ENCODE data around the gene CCDC187. TPM values are rescaled to one million over a fixed set of nuclear protein-coding genes. Genes with fewer than 3 reads are reported as not detected.

CCDC187 gene
- total and polyA plus RNA-seq, 2 of the 13 experiments (the other 11 are each of a cell fraction or from before 2014, with no cell fraction given): 0.03 to 0.13 TPM

DNA sequence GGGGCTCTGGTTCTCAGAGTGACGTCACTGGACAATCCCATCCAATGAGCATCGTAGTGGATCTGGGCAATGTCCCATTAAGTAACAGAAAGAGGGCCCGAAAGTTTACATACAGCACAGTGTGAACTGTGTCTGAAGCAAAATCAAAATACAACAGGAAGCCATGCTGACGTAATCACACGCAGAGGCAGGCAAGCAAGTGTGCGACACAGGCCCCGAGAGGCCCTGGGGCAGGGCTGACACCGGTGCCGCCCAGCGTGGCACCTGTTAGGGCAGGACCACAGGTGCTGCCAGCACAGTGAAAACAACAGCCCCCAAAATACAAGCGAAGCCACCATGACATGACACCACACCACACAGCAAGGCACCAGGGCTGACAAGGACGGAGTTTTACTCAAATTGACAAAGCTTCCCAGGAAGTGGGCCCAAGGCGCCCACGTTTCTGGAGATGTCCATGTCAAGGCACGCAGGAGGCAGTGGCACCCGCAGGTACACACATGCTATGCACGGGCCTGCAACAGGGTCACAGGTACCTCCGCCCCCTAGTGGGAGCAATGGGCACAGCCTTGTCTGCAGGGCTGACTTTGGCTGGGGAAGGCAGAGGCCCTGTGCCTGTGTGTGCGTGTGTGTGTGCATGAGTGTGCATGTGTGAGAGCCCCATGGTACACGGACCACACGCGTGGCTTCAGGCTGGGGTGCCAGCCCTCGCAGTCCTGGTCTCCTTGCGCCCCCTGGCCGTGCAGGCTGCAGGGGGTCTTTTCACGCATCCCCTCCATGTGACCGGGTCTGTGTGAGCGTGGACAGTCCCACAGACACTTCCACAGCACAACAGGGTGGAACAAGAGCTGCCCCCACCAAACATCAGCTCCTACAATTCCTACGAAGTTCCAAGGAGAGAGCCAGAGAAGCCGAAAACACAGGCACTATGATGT is 77.9 kb downstream of the CCDC187 start (continued):
- TF ChIP-seq CCDC6 (CRISPR knock-in tag; IDR thresholded peaks at IDR 0.05) (no peak), HNRNPL (IDR thresholded peaks at IDR 0.05; ENCODE audit: low read depth, low read length) (0 out of 2 replicates have a peak, but pooled peaks have one; percentile 56), ARNTL (CRISPR knock-in tag; IDR thresholded peaks at IDR 0.05) (no peak), ZNF737 (CRISPR knock-in tag; IDR thresholded peaks at IDR 0.05; ENCODE audit: borderline replicate concordance) (0 out of 2 replicates have a peak, but pooled peaks have one; percentile 57), HOXA3 (CRISPR knock-in tag; IDR thresholded peaks at IDR 0.05) (no peak), KDM5B (CRISPR knock-in tag; IDR thresholded peaks at IDR 0.05; ENCODE audit: borderline replicate concordance) (0 out of 2 replicates have a peak, but pooled peaks have one; percentile 28), SSRP1 (CRISPR knock-in tag; IDR thresholded peaks at IDR 0.05) (no peak), ASH2L (IDR thresholded peaks at IDR 0.05; ENCODE audit: insufficient read length, low read depth, low read length) (no peak), RARG (CRISPR knock-in tag; IDR thresholded peaks at IDR 0.05; ENCODE audit: low read depth) (no peak), ZNF891 (CRISPR knock-in tag; IDR thresholded peaks at IDR 0.05) (peak; percentile 42; the same call in 1 of the 2 replicates), AGO2 (optimal IDR thresholded peaks at IDR 0.05; ENCODE audit: low read depth, low read length) (peak; percentile 42), RAD21 (CRISPR knock-in tag; IDR thresholded peaks at IDR 0.05) (peak; percentile 81), ZNF34 (CRISPR knock-in tag; IDR thresholded peaks at IDR 0.05; ENCODE audit: borderline replicate concordance) (0 out of 2 replicates have a peak, but pooled peaks have one; percentile 62), DMAP1 (CRISPR knock-in tag; IDR thresholded peaks at IDR 0.05) (no peak), SMC3 (IDR thresholded peaks at IDR 0.05; ENCODE audit: low read length) (0 out of 2 replicates have a peak, but pooled peaks have one; percentile 52), ZNF343 (CRISPR knock-in tag; IDR thresholded peaks at IDR 0.05) (no peak), SPEN (CRISPR knock-in tag; IDR thresholded peaks at IDR 0.05; ENCODE audit: low read depth) (0 out of 2 replicates have a peak, but pooled peaks have one; percentile 31), ZFX (CRISPR knock-in tag; IDR thresholded peaks at IDR 0.05; ENCODE audit: low read depth) (peak; percentile 47; the same call in 1 of the 2 replicates), SUZ12 (IDR thresholded peaks at IDR 0.05; ENCODE audit: low read depth, low read length) (no peak), ZNF432 (CRISPR knock-in tag; IDR thresholded peaks at IDR 0.05; ENCODE audit: borderline replicate concordance) (0 out of 2 replicates have a peak, but pooled peaks have one; percentile 40), PHF5A (CRISPR knock-in tag; IDR thresholded peaks at IDR 0.05; ENCODE audit: low read depth, unreplicated experiment) (no peak)
- TF ChIP-seq, protein P1, sequence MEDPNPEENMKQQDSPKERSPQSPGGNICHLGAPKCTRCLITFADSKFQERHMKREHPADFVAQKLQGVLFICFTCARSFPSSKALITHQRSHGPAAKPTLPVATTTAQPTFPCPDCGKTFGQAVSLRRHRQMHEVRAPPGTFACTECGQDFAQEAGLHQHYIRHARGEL (CRISPR knock-in tag; IDR thresholded peaks at IDR 0.05): no peak
- TF ChIP-seq, protein P2, sequence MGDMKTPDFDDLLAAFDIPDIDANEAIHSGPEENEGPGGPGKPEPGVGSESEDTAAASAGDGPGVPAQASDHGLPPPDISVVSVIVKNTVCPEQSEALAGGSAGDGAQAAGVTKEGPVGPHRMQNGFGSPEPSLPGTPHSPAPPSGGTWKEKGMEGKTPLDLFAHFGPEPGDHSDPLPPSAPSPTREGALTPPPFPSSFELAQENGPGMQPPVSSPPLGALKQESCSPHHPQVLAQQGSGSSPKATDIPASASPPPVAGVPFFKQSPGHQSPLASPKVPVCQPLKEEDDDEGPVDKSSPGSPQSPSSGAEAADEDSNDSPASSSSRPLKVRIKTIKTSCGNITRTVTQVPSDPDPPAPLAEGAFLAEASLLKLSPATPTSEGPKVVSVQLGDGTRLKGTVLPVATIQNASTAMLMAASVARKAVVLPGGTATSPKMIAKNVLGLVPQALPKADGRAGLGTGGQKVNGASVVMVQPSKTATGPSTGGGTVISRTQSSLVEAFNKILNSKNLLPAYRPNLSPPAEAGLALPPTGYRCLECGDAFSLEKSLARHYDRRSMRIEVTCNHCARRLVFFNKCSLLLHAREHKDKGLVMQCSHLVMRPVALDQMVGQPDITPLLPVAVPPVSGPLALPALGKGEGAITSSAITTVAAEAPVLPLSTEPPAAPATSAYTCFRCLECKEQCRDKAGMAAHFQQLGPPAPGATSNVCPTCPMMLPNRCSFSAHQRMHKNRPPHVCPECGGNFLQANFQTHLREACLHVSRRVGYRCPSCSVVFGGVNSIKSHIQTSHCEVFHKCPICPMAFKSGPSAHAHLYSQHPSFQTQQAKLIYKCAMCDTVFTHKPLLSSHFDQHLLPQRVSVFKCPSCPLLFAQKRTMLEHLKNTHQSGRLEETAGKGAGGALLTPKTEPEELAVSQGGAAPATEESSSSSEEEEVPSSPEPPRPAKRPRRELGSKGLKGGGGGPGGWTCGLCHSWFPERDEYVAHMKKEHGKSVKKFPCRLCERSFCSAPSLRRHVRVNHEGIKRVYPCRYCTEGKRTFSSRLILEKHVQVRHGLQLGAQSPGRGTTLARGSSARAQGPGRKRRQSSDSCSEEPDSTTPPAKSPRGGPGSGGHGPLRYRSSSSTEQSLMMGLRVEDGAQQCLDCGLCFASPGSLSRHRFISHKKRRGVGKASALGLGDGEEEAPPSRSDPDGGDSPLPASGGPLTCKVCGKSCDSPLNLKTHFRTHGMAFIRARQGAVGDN (CRISPR knock-in tag; IDR thresholded peaks at IDR 0.05): peak; percentile 46
- TF ChIP-seq, protein P3, sequence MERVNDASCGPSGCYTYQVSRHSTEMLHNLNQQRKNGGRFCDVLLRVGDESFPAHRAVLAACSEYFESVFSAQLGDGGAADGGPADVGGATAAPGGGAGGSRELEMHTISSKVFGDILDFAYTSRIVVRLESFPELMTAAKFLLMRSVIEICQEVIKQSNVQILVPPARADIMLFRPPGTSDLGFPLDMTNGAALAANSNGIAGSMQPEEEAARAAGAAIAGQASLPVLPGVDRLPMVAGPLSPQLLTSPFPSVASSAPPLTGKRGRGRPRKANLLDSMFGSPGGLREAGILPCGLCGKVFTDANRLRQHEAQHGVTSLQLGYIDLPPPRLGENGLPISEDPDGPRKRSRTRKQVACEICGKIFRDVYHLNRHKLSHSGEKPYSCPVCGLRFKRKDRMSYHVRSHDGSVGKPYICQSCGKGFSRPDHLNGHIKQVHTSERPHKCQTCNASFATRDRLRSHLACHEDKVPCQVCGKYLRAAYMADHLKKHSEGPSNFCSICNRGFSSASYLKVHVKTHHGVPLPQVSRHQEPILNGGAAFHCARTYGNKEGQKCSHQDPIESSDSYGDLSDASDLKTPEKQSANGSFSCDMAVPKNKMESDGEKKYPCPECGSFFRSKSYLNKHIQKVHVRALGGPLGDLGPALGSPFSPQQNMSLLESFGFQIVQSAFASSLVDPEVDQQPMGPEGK (CRISPR knock-in tag; IDR thresholded peaks at IDR 0.05): 0 out of 2 replicates have a peak, but pooled peaks have one; percentile 15
